Trophoblast cell (in vitro differentiated cells and primary cell): ENCODE measurements around the gene SLC2A14.
"Not testable (repeated sequence)": the region's sequence is repeated elsewhere in the genome, so short reads cannot be mapped to it uniquely, and the experiment has no call there.

ENCODE experiments used
- DNase-seq, 2 donors: peaks; one replicate each; pipeline ENCODE4 v3.0.0-alpha.2; 2016
- H2AFZ ChIP-seq: 2 replicates; pipeline ENCODE4 v1.6.1; 2013; ENCODE audit warnings: low read length, moderate library complexity, mild to moderate bottlenecking; ENCODE audit not compliant: insufficient read depth, poor library complexity
- H2AK5ac ChIP-seq: 2 replicates; pipeline ENCODE4 v1.6.1; 2013; ENCODE audit warnings: mild to moderate bottlenecking, low read length
- H2BK120ac ChIP-seq: 2 replicates; pipeline ENCODE4 v1.6.1; 2013; ENCODE audit warnings: low read length, mild to moderate bottlenecking, moderate library complexity; ENCODE audit not compliant: insufficient read depth, poor library complexity
- H2BK12ac ChIP-seq: 2 replicates; pipeline ENCODE4 v1.6.1; 2013; ENCODE audit warnings: mild to moderate bottlenecking, low read length, moderate library complexity
- H2BK5ac ChIP-seq: 2 replicates; pipeline ENCODE4 v1.6.1; 2013; ENCODE audit warnings: low read length, low read depth, moderate library complexity, mild to moderate bottlenecking; ENCODE audit not compliant: poor library complexity
- H3K14ac ChIP-seq: 2 replicates; pipeline ENCODE4 v1.6.1; 2013; ENCODE audit warnings: mild to moderate bottlenecking, low read length
- H3K18ac ChIP-seq: 2 replicates; pipeline ENCODE4 v1.6.1; 2013; ENCODE audit warnings: mild to moderate bottlenecking, low read length
- H3K23ac ChIP-seq: 2 replicates; pipeline ENCODE4 v1.6.1; 2013; ENCODE audit warnings: low read length
- H3K27ac ChIP-seq: 2 replicates; pipeline ENCODE4 v1.5.1; 2013; ENCODE audit warnings: low read depth, mild to moderate bottlenecking, inconsistent platforms, low read length, moderate library complexity
- H3K27me3 ChIP-seq: 2 replicates; pipeline ENCODE4 v1.6.1; 2013; ENCODE audit warnings: inconsistent platforms, mild to moderate bottlenecking, low read length, moderate library complexity; ENCODE audit not compliant: insufficient read depth
- H3K36me3 ChIP-seq, 2 experiments: 1 replicate in 1 of 2; 2 replicates in 1 of 2; pipeline ENCODE4 v1.6.1; 2013; ENCODE audit warnings: low read length in 2 of 2, mild to moderate bottlenecking in 2 of 2, moderate library complexity in 1 of 2; ENCODE audit not compliant: insufficient read depth in 2 of 2, control insufficient read depth in 1 of 2
- H3K4ac ChIP-seq: 2 replicates; pipeline ENCODE4 v1.6.1; 2013; ENCODE audit warnings: low read depth, mild to moderate bottlenecking, low read length, moderate library complexity
- H3K4me1 ChIP-seq, 2 experiments: 1 replicate in 1 of 2; 2 replicates in 1 of 2; pipeline ENCODE4 v1.6.1; 2013; ENCODE audit warnings: low read length in 2 of 2, mild to moderate bottlenecking in 2 of 2, moderate library complexity in 1 of 2; ENCODE audit not compliant: insufficient read depth in 2 of 2, control insufficient read depth in 1 of 2
- H3K4me2 ChIP-seq: 2 replicates; pipeline ENCODE4 v1.6.1; 2013; ENCODE audit warnings: inconsistent platforms, mild to moderate bottlenecking, low read length, moderate library complexity
- H3K4me3 ChIP-seq: 2 replicates; pipeline ENCODE4 v1.5.1; 2013; ENCODE audit warnings: mild to moderate bottlenecking, low read depth, low read length, inconsistent platforms
- H3K79me1 ChIP-seq: one replicate; pipeline ENCODE4 v1.6.1; 2013; ENCODE audit warnings: low read length
- H3K79me2 ChIP-seq: 2 replicates; pipeline ENCODE4 v1.6.1; 2013; ENCODE audit warnings: low read length, mild to moderate bottlenecking; ENCODE audit not compliant: control insufficient read depth, insufficient read depth, poor library complexity
- H3K9ac ChIP-seq: 2 replicates; pipeline ENCODE4 v1.6.1; 2013; ENCODE audit warnings: mild to moderate bottlenecking, low read length
- H3K9me3 ChIP-seq: 2 replicates; pipeline ENCODE4 v1.6.1; 2013; ENCODE audit warnings: low read depth, mild to moderate bottlenecking, control low read depth, inconsistent platforms, low read length; ENCODE audit not compliant: insufficient read depth
- H4K12ac ChIP-seq: 2 replicates; pipeline ENCODE4 v1.6.1; 2013; ENCODE audit warnings: low read depth, mild to moderate bottlenecking, low read length, moderate library complexity
- H4K8ac ChIP-seq: 2 replicates; pipeline ENCODE4 v1.6.1; 2013; ENCODE audit warnings: low read depth, mild to moderate bottlenecking, low read length, moderate library complexity
- H4K91ac ChIP-seq: one replicate; pipeline ENCODE4 v1.6.1; 2013; ENCODE audit warnings: low read depth, mild to moderate bottlenecking, low read length, moderate library complexity
- WGBS: extraction: QIAGEN DNeasy Blood & Tissue Kit; methylation state at CpG from one replicate; pipeline ENCODE4 v1.1.7; 2013; ENCODE audit warnings: missing lambda C conversion rate; ENCODE audit not compliant: insufficient read length, insufficient coverage; ENCODE audit errors: extremely low coverage; 5-methylcytosine and 5-hydroxymethylcytosine counted together

SLC2A14 gene

DNA sequence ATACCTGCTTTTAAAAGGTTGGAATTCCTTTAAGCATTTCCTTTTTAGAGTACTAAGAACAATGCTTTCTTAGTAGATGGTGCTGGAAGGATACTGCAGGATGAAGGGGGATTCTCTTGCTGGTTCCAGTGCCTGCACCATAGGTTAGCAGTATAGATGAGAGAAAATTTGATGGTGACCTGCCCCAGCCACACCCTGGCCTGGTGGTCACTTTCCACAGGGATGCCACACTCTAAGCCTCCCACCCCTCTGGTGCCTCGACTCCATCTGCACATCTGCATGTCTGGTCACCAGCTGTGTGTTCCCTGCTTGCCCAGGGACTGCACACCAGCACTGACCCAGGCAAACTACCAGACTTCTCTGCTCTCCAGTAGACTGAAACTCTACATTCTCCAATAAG, 44.2 kb upstream of the SLC2A14 start:
- Histone ChIP-seq H2BK120ac (no peak overlapping the region), H3K4me3 (no peak overlapping the region), H3K36me3 (peaks cover 16 to 20% of the 10 kb centered on the region in 2 experiments), H3K79me1 (no peaks in the 10 kb centered on the region), H3K4me1 (peaks cover 3 to 4% of the 10 kb centered on the region in 2 experiments), H3K23ac (no peak overlapping the region), H4K8ac (no peak overlapping the region), H3K14ac (no peak overlapping the region), H3K27ac (no peak overlapping the region), H2BK12ac (peak overlapping the region; percentile 67), H3K9ac (no peak overlapping the region), H3K4me2 (no peak overlapping the region), H3K27me3 (no peaks in the 10 kb centered on the region), H2AK5ac (no peak overlapping the region), H3K79me2 (no peaks in the 10 kb centered on the region), H2BK5ac (no peak overlapping the region), H4K12ac (no peak overlapping the region), H2AFZ (no peak overlapping the region), H3K4ac (no peak overlapping the region), H4K91ac (no peak overlapping the region), H3K18ac (no peak overlapping the region), H3K9me3 (no peaks in the 10 kb centered on the region)
- no CpG with 5 or more reads among the region's 1 CpG for WGBS
- DNase-seq: peak in 1 of 2 donors; percentile 8

DNA sequence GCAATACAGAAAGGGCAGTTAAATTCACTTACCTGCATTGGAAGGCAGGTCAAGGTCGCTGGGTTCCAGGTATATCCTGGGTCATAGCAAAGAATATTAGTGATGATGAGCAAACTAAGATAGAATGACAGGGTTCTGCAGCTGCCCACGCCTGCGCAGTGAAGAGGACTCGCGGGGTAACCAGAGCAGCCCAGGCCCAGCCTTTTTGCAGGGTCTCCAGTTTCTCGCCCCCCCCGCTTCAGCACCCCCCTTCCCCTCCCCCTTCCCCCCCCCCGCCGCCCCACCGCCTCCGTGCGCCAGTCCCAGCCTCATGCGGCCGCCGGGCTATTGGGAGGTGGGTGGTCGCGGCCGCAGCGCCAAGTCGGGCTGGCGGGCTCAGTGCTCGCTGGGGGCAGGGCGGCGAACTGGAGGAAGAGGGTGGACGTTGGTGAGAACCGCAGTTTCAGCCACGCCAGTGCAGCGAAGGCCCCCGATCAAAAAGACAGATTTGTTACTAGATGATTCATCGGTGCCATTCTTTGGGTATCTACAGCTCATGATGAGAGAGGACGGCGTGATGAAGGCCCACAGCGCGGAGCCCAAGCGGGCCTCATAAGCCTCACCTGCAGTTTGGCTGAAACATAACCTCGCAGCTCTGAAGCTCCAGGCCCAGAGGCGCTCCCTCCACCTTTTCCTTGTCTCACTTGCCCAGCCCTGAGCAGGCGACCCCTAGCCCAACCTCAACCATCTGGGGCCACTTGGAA, 43.1 kb upstream of the SLC2A14 start:
- H3K4me2 ChIP-seq: no peak overlapping the region
- H4K91ac ChIP-seq: peak overlapping the region; percentile 39
- peaks cover 8 to 12% of the 10 kb centered on the region in 2 experiments for H3K36me3 ChIP-seq
- peaks cover 3 to 4% of the 10 kb centered on the region in 2 experiments for H3K4me1 ChIP-seq
- H3K14ac ChIP-seq: no peak overlapping the region
- no peak overlapping the region for H3K23ac ChIP-seq
- H3K79me2 ChIP-seq: no peaks in the 10 kb centered on the region
- no peak overlapping the region for H3K4me3 ChIP-seq
- no CpG with 5 or more reads among the region's 38 CpGs for WGBS
- no peak overlapping the region for H3K27ac ChIP-seq
- no peak overlapping the region for H2BK5ac ChIP-seq
- H2AK5ac ChIP-seq: peak overlapping the region; percentile 75
- no peaks in the 10 kb centered on the region for H3K9me3 ChIP-seq
- H3K79me1 ChIP-seq: no peaks in the 10 kb centered on the region
- DNase-seq: no peak
- H2BK120ac ChIP-seq: no peak overlapping the region
- no peak overlapping the region for H3K9ac ChIP-seq
- no peak overlapping the region for H3K4ac ChIP-seq
- H2BK12ac ChIP-seq: no peak overlapping the region
- no peak overlapping the region for H4K8ac ChIP-seq
- no peak overlapping the region for H3K18ac ChIP-seq
- peak overlapping the region; percentile 48 for H2AFZ ChIP-seq
- H4K12ac ChIP-seq: no peak overlapping the region
- no peaks in the 10 kb centered on the region for H3K27me3 ChIP-seq

DNA sequence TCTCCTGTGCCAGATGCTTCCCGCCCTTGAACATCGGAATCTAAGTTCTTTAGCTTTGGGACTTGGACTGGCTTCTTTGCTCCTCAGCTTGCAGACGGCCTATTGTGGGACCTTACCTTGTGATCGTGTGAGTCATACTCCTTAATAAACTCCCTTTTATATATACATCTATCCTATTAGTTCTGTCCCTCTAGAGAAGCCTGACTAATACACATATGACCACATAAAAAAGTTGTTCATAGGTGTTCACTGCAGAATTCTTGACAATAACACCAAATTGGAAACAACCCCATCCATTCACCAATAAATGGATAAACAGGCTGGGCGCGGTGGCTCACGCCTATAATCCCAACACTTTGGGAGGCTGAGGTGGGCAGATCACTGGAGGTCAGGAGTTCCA, 37.4 kb upstream of the SLC2A14 start:
- not testable (repeated sequence) for H4K8ac ChIP-seq

GRCh38 chr12:7907009-7907408, 34.3 kb upstream of the SLC2A14 start:
- Histone ChIP-seq H3K36me3 (no peaks in the 10 kb centered on the region), H3K4me3 (no peak overlapping the region), H3K27ac (peak overlapping the region; percentile 37), H3K9ac (no peak overlapping the region), H4K91ac (peak overlapping the region; percentile 20), H3K18ac (no peak overlapping the region), H2AFZ (no peak overlapping the region), H4K8ac (no peak overlapping the region), H3K4me2 (no peak overlapping the region), H3K14ac (no peak overlapping the region), H3K79me2 (no peaks in the 10 kb centered on the region), H2AK5ac (no peak overlapping the region), H2BK5ac (no peak overlapping the region), H3K27me3 (no peaks in the 10 kb centered on the region), H3K4me1 (no peaks in the 10 kb centered on the region), H4K12ac (no peak overlapping the region), H3K9me3 (no peaks in the 10 kb centered on the region), H3K23ac (no peak overlapping the region), H2BK120ac (no peak overlapping the region), H3K4ac (no peak overlapping the region), H3K79me1 (peaks cover 1% of the 10 kb centered on the region), H2BK12ac (no peak overlapping the region)
- DNase-seq: peak; percentile 33 to 52
- no CpG with 5 or more reads among the region's 3 CpGs for WGBS

More for the DNA sequence above, 37.4 kb upstream of the SLC2A14 start:
- not testable (repeated sequence) for H3K4me2 ChIP-seq, DNase-seq, H4K12ac ChIP-seq, H3K4ac ChIP-seq, H2BK120ac ChIP-seq, H3K18ac ChIP-seq, H3K9ac ChIP-seq, H3K4me3 ChIP-seq, H2AK5ac ChIP-seq, H3K79me2 ChIP-seq, H3K79me1 ChIP-seq, H3K27me3 ChIP-seq, H2BK12ac ChIP-seq, H2AFZ ChIP-seq, H3K14ac ChIP-seq, H3K4me1 ChIP-seq, H3K36me3 ChIP-seq, H3K23ac ChIP-seq, H3K27ac ChIP-seq, H3K9me3 ChIP-seq, H4K91ac ChIP-seq, H2BK5ac ChIP-seq
- WGBS: no CpG with 5 or more reads among the region's 7 CpGs
